Spinal cord (tissue), 10 donors: ENCODE data around the gene ADAMTS10. TPM values are rescaled to one million over a fixed set of nuclear protein-coding genes. Genes with fewer than 3 reads are reported as not detected.
"Not testable (repeated sequence)": the region's sequence is repeated elsewhere in the genome, so short reads cannot be mapped to it uniquely, and the experiment has no call there.

Experiments
- DNase-seq, 6 donors: peaks; one replicate each; pipeline versions ENCODE4 v3.0.0 to v3.0.0-alpha.2; 2013 to 2015; ENCODE audit warnings: low spot score in 6 of 6, low read depth in 4 of 6
- H3K27ac ChIP-seq: one replicate; pipeline ENCODE4 v1.5.1; 2013; ENCODE audit warnings: low read depth, low read length, control low read depth
- H3K27me3 ChIP-seq: one replicate; pipeline ENCODE4 v1.6.1; 2013; ENCODE audit warnings: low read length; ENCODE audit not compliant: control insufficient read depth, insufficient read depth
- H3K36me3 ChIP-seq: one replicate; pipeline ENCODE4 v1.6.1; 2013; ENCODE audit warnings: low read length; ENCODE audit not compliant: control insufficient read depth, insufficient read depth
- H3K4me1 ChIP-seq: one replicate; pipeline ENCODE4 v1.6.1; 2013; ENCODE audit warnings: low read length; ENCODE audit not compliant: control insufficient read depth, insufficient read depth
- H3K4me3 ChIP-seq: one replicate; pipeline ENCODE4 v1.5.1; 2013; ENCODE audit warnings: low read depth, low read length, control low read depth
- H3K9me3 ChIP-seq: one replicate; pipeline ENCODE4 v1.6.1; 2013; ENCODE audit warnings: low read length; ENCODE audit not compliant: control insufficient read depth, insufficient read depth
- WGBS: methylation state at CpG from one replicate; pipeline ENCODE4 v1.1.5; 2013; ENCODE audit warnings: missing lambda C conversion rate; ENCODE audit not compliant: insufficient coverage; 5-methylcytosine and 5-hydroxymethylcytosine counted together
- polyA plus RNA-seq, 2 donors: library from polyadenylated mRNA; unstranded; fragments of 120-200 nt; gene quantifications; one replicate each; pipeline ENCODE4 v1.2.1, GENCODE V29; 2013; ENCODE audit not compliant: insufficient read length in 2 of 2
- total RNA-seq, 2 donors: library from RNA; depleted of rRNA in 1 of 2; stranded (reverse); fragments of 120-200 nt in 1 of 2; fragments of >200 nt in 1 of 2; gene quantifications; one replicate each; pipeline versions ENCODE4 v1.2.3 to v1.2.4, GENCODE V29; 2013 to 2014
- donor health status: healthy.

ADAMTS10 gene
- total and polyA plus RNA-seq, 4 donors, result 32.2 to 115 (median 83.5) TPM

GRCh38 chr19:8571006-8571411 lies 39.5 kb downstream of the ADAMTS10 start:
- H3K4me1 ChIP-seq, result peaks cover 6% of the 10 kb centered on the region
- H3K27me3 ChIP-seq, result no peaks in the 10 kb centered on the region
- no peaks in the 10 kb centered on the region for H3K36me3 ChIP-seq
- no peak for DNase-seq
- no peaks in the 10 kb centered on the region for H3K9me3 ChIP-seq
- 57% methylated on average over 5 of the region's 5 CpGs for WGBS
- H3K4me3 ChIP-seq, result no peak overlapping the region
- no peak overlapping the region for H3K27ac ChIP-seq

DNA sequence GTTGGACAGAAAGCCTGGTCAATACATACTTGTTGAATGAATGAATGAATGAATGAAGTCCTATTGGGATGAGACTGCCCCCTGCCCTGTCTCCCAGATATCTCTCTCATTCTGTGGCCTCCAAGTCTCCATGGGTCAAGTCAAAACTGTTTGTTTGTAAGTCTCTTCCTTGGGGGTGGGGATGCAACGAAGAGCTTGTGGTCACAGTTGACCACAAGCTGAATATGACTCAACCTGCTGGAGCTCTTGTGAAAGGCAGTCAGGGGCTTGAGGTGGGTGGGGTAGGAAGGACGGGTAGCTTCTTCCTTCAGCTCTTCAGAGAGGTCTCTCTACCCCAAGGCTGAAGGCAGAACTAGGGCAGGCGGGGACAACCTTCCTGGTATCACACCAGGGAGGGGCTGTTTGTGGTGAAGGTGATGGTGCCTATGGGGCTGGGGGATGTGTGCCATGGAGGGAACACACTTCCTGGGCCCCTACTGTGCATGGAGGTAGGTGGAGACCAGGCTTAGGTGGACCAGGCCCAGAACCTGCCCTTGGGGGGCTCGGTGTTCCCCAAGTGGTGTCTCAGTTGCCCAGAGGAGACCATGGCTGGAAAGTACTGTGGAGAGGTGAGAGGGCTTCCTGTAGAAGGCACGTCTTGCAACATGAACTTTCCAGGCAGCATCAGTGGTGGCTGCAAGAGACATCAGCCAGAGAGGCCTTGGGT lies 41.3 kb downstream of the ADAMTS10 start:
- Histone ChIP-seq H3K36me3 (no peaks in the 10 kb centered on the region), H3K4me1 (peaks cover 6% of the 10 kb centered on the region), H3K27me3 (no peaks in the 10 kb centered on the region), H3K4me3 (no peak overlapping the region), H3K9me3 (no peaks in the 10 kb centered on the region), H3K27ac (no peak overlapping the region)
- DNase-seq, result no peak
- 71% methylated on average over 3 of the region's 5 CpGs for WGBS

GRCh38 chr19:8567522-8568172 lies 42.9 kb downstream of the ADAMTS10 start:
- Histone ChIP-seq H3K4me1 (peaks cover 6% of the 10 kb centered on the region), H3K27me3 (no peaks in the 10 kb centered on the region), H3K36me3 (no peaks in the 10 kb centered on the region), H3K4me3 (no peak overlapping the region), H3K9me3 (no peaks in the 10 kb centered on the region), H3K27ac (no peak overlapping the region)
- no peak for DNase-seq
- WGBS, result 88% methylated on average over 15 of the region's 15 CpGs

DNA sequence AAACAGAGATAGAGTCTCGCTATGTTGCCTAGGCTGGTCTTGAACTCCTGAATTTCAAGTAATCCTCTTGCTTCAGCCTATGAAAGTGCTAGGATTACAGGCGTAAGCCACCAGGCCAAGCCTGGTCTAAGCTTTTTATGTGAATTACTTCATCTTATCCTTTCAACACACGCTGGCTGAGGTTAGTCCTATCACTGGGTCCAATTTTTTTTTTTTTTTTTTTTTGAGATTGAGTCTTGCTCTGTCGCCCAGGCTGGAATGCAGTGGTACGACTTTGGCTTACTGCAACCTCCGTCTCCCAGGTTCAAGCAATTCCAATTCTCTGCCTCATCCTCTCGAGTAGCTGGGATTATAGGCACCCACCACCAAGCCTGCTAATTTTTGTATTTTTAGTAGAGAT lies 43.7 kb downstream of the ADAMTS10 start:
- no peaks in the 10 kb centered on the region for H3K9me3 ChIP-seq
- DNase-seq, result no peak
- no peak overlapping the region for H3K4me3 ChIP-seq
- no peak overlapping the region for H3K27ac ChIP-seq
- WGBS, result no CpG with 5 or more reads among the region's 7 CpGs
- no peaks in the 10 kb centered on the region for H3K27me3 ChIP-seq
- H3K4me1 ChIP-seq, result peaks cover 6% of the 10 kb centered on the region
- no peaks in the 10 kb centered on the region for H3K36me3 ChIP-seq

- H3K4me1 ChIP-seq, H3K4me3 ChIP-seq, H3K36me3 ChIP-seq, H3K27ac ChIP-seq, H3K27me3 ChIP-seq, H3K9me3 ChIP-seq, DNase-seq: not testable (repeated sequence)
- WGBS, result 86% methylated on average over 7 of the region's 8 CpGs
These were observed 45.6 kb downstream of the ADAMTS10 start for GRCh38 chr19:8564866-8565265.

- WGBS, result 46% methylated on average over 1 of the region's 2 CpGs
- Histone ChIP-seq H3K36me3 (no peaks in the 10 kb centered on the region), H3K27ac (no peak overlapping the region), H3K9me3 (no peaks in the 10 kb centered on the region), H3K4me1 (no peaks in the 10 kb centered on the region), H3K27me3 (no peaks in the 10 kb centered on the region), H3K4me3 (no peak overlapping the region)
- DNase-seq, result no peak
These were observed 49.3 kb downstream of the ADAMTS10 start for GRCh38 chr19:8561075-8561764.

GRCh38 chr19:8558325-8558724 lies 52.2 kb downstream of the ADAMTS10 start:
- no peak overlapping the region for H3K27ac ChIP-seq
- H3K4me1 ChIP-seq, result no peaks in the 10 kb centered on the region
- no peak overlapping the region for H3K4me3 ChIP-seq
- no peaks in the 10 kb centered on the region for H3K9me3 ChIP-seq
- WGBS, result 63% methylated on average over 1 of the region's 2 CpGs
- DNase-seq, result no peak
- H3K27me3 ChIP-seq, result no peaks in the 10 kb centered on the region
- H3K36me3 ChIP-seq, result peaks cover 3% of the 10 kb centered on the region

- no peak for DNase-seq
- no peaks in the 10 kb centered on the region for H3K27me3 ChIP-seq
- no peak overlapping the region for H3K27ac ChIP-seq
- no peaks in the 10 kb centered on the region for H3K4me1 ChIP-seq
- WGBS, result 52% methylated on average over 5 of the region's 6 CpGs
- peaks cover 3% of the 10 kb centered on the region for H3K36me3 ChIP-seq
- no peak overlapping the region for H3K4me3 ChIP-seq
- no peaks in the 10 kb centered on the region for H3K9me3 ChIP-seq
These were observed 52.8 kb downstream of the ADAMTS10 start for GRCh38 chr19:8557642-8558238.

GRCh38 chr19:8553729-8554128 lies 56.8 kb downstream of the ADAMTS10 start:
- H3K27me3 ChIP-seq, H3K9me3 ChIP-seq, H3K27ac ChIP-seq, H3K36me3 ChIP-seq, DNase-seq, H3K4me3 ChIP-seq, H3K4me1 ChIP-seq: not testable (repeated sequence)
- 96% methylated on average over 4 of the region's 7 CpGs for WGBS
